ENCODE results near the gene TTC34. TPM values are rescaled to one million over a fixed set of nuclear protein-coding genes. Genes with fewer than 3 reads are reported as not detected.

Gene TTC34
- total RNA-seq, 1 donor: 0.36 TPM

DNA sequence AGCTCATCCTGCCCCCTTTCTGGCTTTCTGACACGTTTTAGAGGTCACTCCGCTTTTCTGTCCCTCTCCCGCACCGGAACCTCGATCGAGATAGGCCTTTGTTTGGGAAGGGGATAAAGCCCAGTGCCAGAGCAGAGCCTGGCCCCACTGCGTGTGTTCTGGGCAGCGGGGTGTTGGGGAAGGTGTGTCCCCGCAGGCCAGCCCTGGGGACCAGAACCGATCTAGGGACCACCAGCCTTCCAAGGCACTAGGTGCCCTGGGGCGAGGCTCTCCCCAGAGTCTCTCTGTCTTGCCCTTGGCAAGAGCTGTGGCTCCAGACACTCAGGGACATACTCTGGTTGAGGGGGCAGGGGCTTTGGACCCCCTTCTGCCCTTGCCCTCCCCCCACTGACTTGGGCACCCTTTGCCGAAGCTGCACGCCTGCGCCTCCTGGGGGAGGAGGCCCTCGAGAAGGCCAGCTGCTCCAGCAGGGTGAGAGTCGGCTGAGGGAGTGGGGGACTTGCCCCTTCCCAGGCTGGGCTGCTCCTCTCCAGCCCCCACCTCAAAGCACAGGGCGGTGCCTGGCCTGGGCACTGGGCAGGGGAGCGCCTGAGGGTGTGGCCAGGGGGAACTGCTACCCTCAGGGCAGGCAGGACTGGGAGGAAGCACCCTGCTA lies 198.5 kb downstream of the TTC34 start:
- no peaks in the 10 kb centered on the region for H3K4me1 ChIP-seq (ENCODE audit: insufficient read depth, low read length)
- H3K4me2 ChIP-seq (ENCODE audit: insufficient read depth, low read length): no peak overlapping the region
- TF ChIP-seq, protein P1, sequence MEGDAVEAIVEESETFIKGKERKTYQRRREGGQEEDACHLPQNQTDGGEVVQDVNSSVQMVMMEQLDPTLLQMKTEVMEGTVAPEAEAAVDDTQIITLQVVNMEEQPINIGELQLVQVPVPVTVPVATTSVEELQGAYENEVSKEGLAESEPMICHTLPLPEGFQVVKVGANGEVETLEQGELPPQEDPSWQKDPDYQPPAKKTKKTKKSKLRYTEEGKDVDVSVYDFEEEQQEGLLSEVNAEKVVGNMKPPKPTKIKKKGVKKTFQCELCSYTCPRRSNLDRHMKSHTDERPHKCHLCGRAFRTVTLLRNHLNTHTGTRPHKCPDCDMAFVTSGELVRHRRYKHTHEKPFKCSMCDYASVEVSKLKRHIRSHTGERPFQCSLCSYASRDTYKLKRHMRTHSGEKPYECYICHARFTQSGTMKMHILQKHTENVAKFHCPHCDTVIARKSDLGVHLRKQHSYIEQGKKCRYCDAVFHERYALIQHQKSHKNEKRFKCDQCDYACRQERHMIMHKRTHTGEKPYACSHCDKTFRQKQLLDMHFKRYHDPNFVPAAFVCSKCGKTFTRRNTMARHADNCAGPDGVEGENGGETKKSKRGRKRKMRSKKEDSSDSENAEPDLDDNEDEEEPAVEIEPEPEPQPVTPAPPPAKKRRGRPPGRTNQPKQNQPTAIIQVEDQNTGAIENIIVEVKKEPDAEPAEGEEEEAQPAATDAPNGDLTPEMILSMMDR (IDR thresholded peaks at IDR 0.05; ENCODE audit: extremely low read depth, low read depth, low read length): no peak
- H3K27ac ChIP-seq (ENCODE audit: low read depth, low read length): no peak overlapping the region
- H2AFZ ChIP-seq (ENCODE audit: low read length): no peak overlapping the region
- H3K27me3 ChIP-seq (ENCODE audit: insufficient read depth, low read length): no peaks in the 10 kb centered on the region
- peak; percentile 76 for DNase-seq (ENCODE audit: insufficient read length, low spot score, missing footprints)
- no peaks in the 10 kb centered on the region for H3K36me3 ChIP-seq (ENCODE audit: insufficient read depth, low read length)
- no peaks in the 10 kb centered on the region for H4K20me1 ChIP-seq (ENCODE audit: insufficient read depth, low read length)
- no peak overlapping the region for H3K4me3 ChIP-seq (ENCODE audit: insufficient read depth, low read length)
- H3K79me2 ChIP-seq (ENCODE audit: insufficient read depth, low read length): no peaks in the 10 kb centered on the region
- H3K9me3 ChIP-seq (ENCODE audit: low read depth, low read length): no peaks in the 10 kb centered on the region

- Histone ChIP-seq H3K4me1 (ENCODE audit: insufficient read depth, low read length) (no peaks in the 10 kb centered on the region), H3K9me3 (ENCODE audit: low read depth, low read length) (no peaks in the 10 kb centered on the region), H2AFZ (ENCODE audit: low read length) (no peak overlapping the region), H3K4me2 (ENCODE audit: insufficient read depth, low read length) (no peak overlapping the region), H3K79me2 (ENCODE audit: insufficient read depth, low read length) (no peaks in the 10 kb centered on the region), H3K27ac (ENCODE audit: low read depth, low read length) (no peak overlapping the region), H3K4me3 (ENCODE audit: insufficient read depth, low read length) (no peak overlapping the region), H4K20me1 (ENCODE audit: insufficient read depth, low read length) (no peaks in the 10 kb centered on the region), H3K36me3 (ENCODE audit: insufficient read depth, low read length) (no peaks in the 10 kb centered on the region), H3K27me3 (ENCODE audit: insufficient read depth, low read length) (no peaks in the 10 kb centered on the region)
- peak; percentile 36 for DNase-seq (ENCODE audit: insufficient read length, low spot score, missing footprints)
- TF ChIP-seq, protein P1 (IDR thresholded peaks at IDR 0.05; ENCODE audit: extremely low read depth, low read depth, low read length): no peak
Observed at GRCh38 chr1:2602311-2602835, 199.1 kb downstream of the TTC34 start.

GRCh38 chr1:2601721-2602303 lies 199.7 kb downstream of the TTC34 start:
- no peaks in the 10 kb centered on the region for H3K4me1 ChIP-seq (ENCODE audit: insufficient read depth, low read length)
- H3K36me3 ChIP-seq (ENCODE audit: insufficient read depth, low read length): no peaks in the 10 kb centered on the region
- H3K4me2 ChIP-seq (ENCODE audit: insufficient read depth, low read length): no peak overlapping the region
- peak; percentile 23 for DNase-seq (ENCODE audit: insufficient read length, low spot score, missing footprints)
- no peaks in the 10 kb centered on the region for H3K79me2 ChIP-seq (ENCODE audit: insufficient read depth, low read length)
- H3K4me3 ChIP-seq (ENCODE audit: insufficient read depth, low read length): no peak overlapping the region
- H3K27me3 ChIP-seq (ENCODE audit: insufficient read depth, low read length): no peaks in the 10 kb centered on the region
- no peak overlapping the region for H2AFZ ChIP-seq (ENCODE audit: low read length)
- H3K27ac ChIP-seq (ENCODE audit: low read depth, low read length): no peak overlapping the region
- no peaks in the 10 kb centered on the region for H3K9me3 ChIP-seq (ENCODE audit: low read depth, low read length)
- H4K20me1 ChIP-seq (ENCODE audit: insufficient read depth, low read length): no peaks in the 10 kb centered on the region
- TF ChIP-seq, protein P1 (IDR thresholded peaks at IDR 0.05; ENCODE audit: extremely low read depth, low read depth, low read length): no peak

GRCh38 chr1:2598329-2598931 lies 203.1 kb downstream of the TTC34 start:
- H3K4me2 ChIP-seq (ENCODE audit: insufficient read depth, low read length): no peak overlapping the region
- peak; percentile 78 for DNase-seq (ENCODE audit: insufficient read length, low spot score, missing footprints)
- no peak overlapping the region for H3K4me3 ChIP-seq (ENCODE audit: insufficient read depth, low read length)
- TF ChIP-seq, protein P1 (IDR thresholded peaks at IDR 0.05; ENCODE audit: extremely low read depth, low read depth, low read length): no peak
- no peaks in the 10 kb centered on the region for H3K79me2 ChIP-seq (ENCODE audit: insufficient read depth, low read length)
- no peaks in the 10 kb centered on the region for H4K20me1 ChIP-seq (ENCODE audit: insufficient read depth, low read length)
- no peak overlapping the region for H2AFZ ChIP-seq (ENCODE audit: low read length)
- H3K9me3 ChIP-seq (ENCODE audit: low read depth, low read length): no peaks in the 10 kb centered on the region
- no peaks in the 10 kb centered on the region for H3K36me3 ChIP-seq (ENCODE audit: insufficient read depth, low read length)
- H3K27me3 ChIP-seq (ENCODE audit: insufficient read depth, low read length): no peaks in the 10 kb centered on the region
- H3K4me1 ChIP-seq (ENCODE audit: insufficient read depth, low read length): no peaks in the 10 kb centered on the region
- H3K27ac ChIP-seq (ENCODE audit: low read depth, low read length): no peak overlapping the region

All from osteoblast (primary cell).